Measurements from ENCODE around the gene MYRF. TPM values are rescaled to one million over a fixed set of nuclear protein-coding genes. Genes with fewer than 3 reads are reported as not detected.

Gene MYRF
- total RNA-seq, 3 donors from 2014 or later (not counting 1 experiment from before 2014, with no cell fraction given), result 4.9 to 15.3 (median 7.3) TPM

DNA sequence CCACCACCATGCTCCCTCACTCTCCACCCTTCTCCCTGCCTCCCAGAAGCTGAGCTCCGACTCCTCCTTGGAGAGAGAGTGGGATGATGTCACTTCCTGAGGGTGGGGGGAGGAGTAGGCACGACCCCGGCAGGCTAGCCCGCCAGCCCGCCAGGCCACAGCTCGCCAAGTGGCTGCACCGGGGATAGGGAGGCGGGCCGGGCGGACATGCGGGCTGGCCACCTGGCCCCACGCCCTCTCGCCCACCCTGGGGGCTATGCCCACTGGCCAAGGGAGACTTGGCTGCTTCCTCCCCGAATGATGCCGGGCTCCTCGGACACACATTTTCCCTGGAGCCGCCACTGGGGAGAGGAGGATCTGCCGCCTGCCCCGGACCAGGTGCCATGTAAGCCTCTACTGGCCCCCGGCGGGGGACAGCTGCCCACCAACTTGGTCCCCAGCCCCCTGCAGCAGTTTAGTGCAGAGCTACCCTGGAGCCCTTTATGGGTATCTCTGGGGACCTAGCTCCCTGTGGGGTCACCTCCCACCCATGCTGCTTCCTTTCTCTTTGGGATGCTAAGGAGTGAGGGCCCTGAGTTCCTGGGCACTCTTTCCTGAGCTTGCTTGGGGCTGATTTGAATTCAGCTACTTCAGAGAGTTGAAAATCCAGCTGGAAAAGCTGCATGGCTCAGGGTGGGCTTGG is 33.7 kb upstream of the MYRF start:
- H3K4me1 ChIP-seq (ENCODE audit: control insufficient read depth, insufficient read depth, low read length), result no peaks in the 10 kb centered on the region
- no peaks in the 10 kb centered on the region for H3K36me3 ChIP-seq (ENCODE audit: control insufficient read depth, insufficient read depth, low read length)
- no peak for TF ChIP-seq CTCF (IDR thresholded peaks at IDR 0.05)
- DNase-seq, result no peak
- H3K27me3 Mint-ChIP-seq (ENCODE audit: low read depth in 2 of 2), result peaks cover 6 to 7% of the 10 kb centered on the region in 2 donors
- no peaks in the 10 kb centered on the region for H3K36me3 Mint-ChIP-seq
- intact Hi-C loops (cut with micrococcal nuclease), result no loop called here
- no peak overlapping the region for H3K4me3 Mint-ChIP-seq
- H3K4me1 Mint-ChIP-seq, result peaks cover 10 to 17% of the 10 kb centered on the region in 2 donors
- H3K9me3 ChIP-seq (ENCODE audit: control insufficient read depth, insufficient read depth, low read length), result no peaks in the 10 kb centered on the region
- H3K4me3 ChIP-seq (ENCODE audit: low read length), result no peak overlapping the region
- ATAC-seq, result no peak
- H3K27ac ChIP-seq (ENCODE audit: low read length), result no peak overlapping the region
- WGBS (ENCODE audit: insufficient coverage), result 76% methylated on average over 20 of the region's 21 CpGs
- H3K27ac Mint-ChIP-seq, result no peak overlapping the region
- H3K9me3 Mint-ChIP-seq, result no peaks in the 10 kb centered on the region
- H3K27me3 ChIP-seq (ENCODE audit: control insufficient read depth, insufficient read depth, low read length), result no peaks in the 10 kb centered on the region

- 95% methylated on average over 12 of the region's 12 CpGs for WGBS (ENCODE audit: insufficient coverage)
- no peaks in the 10 kb centered on the region for H3K27me3 ChIP-seq (ENCODE audit: control insufficient read depth, insufficient read depth, low read length)
- no peak overlapping the region for H3K4me3 Mint-ChIP-seq
Measured at GRCh38 chr11:61719978-61720377, 32.5 kb upstream of the MYRF start.

GRCh38 chr11:61720597-61720996 is 31.8 kb upstream of the MYRF start:
- H3K27me3 Mint-ChIP-seq (ENCODE audit: low read depth in 2 of 2), result peaks cover 6 to 7% of the 10 kb centered on the region in 2 donors
- no peaks in the 10 kb centered on the region for H3K9me3 Mint-ChIP-seq
- no peak overlapping the region for H3K27ac ChIP-seq (ENCODE audit: low read length)
- DNase-seq (no peak), ATAC-seq (no peak)
- no peaks in the 10 kb centered on the region for H3K36me3 Mint-ChIP-seq
- H3K27me3 ChIP-seq (ENCODE audit: control insufficient read depth, insufficient read depth, low read length), result no peaks in the 10 kb centered on the region
- no peak overlapping the region for H3K4me3 ChIP-seq (ENCODE audit: low read length)
- H3K27ac Mint-ChIP-seq, result no peak overlapping the region
- H3K4me3 Mint-ChIP-seq, result no peak overlapping the region
- 93% methylated on average over 20 of the region's 20 CpGs for whole genome bisulfite sequencing (ENCODE audit: insufficient coverage)
- no peaks in the 10 kb centered on the region for H3K36me3 ChIP-seq (ENCODE audit: control insufficient read depth, insufficient read depth, low read length)
- intact Hi-C loops (cut with micrococcal nuclease), result no loop called here
- TF ChIP-seq CTCF (IDR thresholded peaks at IDR 0.05), result no peak
- no peaks in the 10 kb centered on the region for H3K4me1 ChIP-seq (ENCODE audit: control insufficient read depth, insufficient read depth, low read length)
- no peaks in the 10 kb centered on the region for H3K9me3 ChIP-seq (ENCODE audit: control insufficient read depth, insufficient read depth, low read length)
- peaks cover 10 to 16% of the 10 kb centered on the region in 2 donors for H3K4me1 Mint-ChIP-seq

More at GRCh38 chr11:61719978-61720377, 32.5 kb upstream of the MYRF start:
- H3K4me1 ChIP-seq (ENCODE audit: control insufficient read depth, insufficient read depth, low read length), result no peaks in the 10 kb centered on the region
- peaks cover 10 to 17% of the 10 kb centered on the region in 2 donors for H3K4me1 Mint-ChIP-seq
- no peak for TF ChIP-seq CTCF (IDR thresholded peaks at IDR 0.05)
- H3K27ac ChIP-seq (ENCODE audit: low read length), result no peak overlapping the region
- H3K27me3 Mint-ChIP-seq (ENCODE audit: low read depth in 2 of 2), result peaks cover 6 to 7% of the 10 kb centered on the region in 2 donors
- ATAC-seq (no peak), DNase-seq (no peak)
- no peak overlapping the region for H3K4me3 ChIP-seq (ENCODE audit: low read length)
- intact Hi-C loops (cut with micrococcal nuclease), result no loop called here
- no peaks in the 10 kb centered on the region for H3K36me3 Mint-ChIP-seq
- no peak overlapping the region for H3K27ac Mint-ChIP-seq
- no peaks in the 10 kb centered on the region for H3K9me3 ChIP-seq (ENCODE audit: control insufficient read depth, insufficient read depth, low read length)
- H3K36me3 ChIP-seq (ENCODE audit: control insufficient read depth, insufficient read depth, low read length), result no peaks in the 10 kb centered on the region
- no peaks in the 10 kb centered on the region for H3K9me3 Mint-ChIP-seq

GRCh38 chr11:61724437-61724836 is 28.0 kb upstream of the MYRF start:
- no peaks in the 10 kb centered on the region for H3K36me3 Mint-ChIP-seq
- Histone ChIP-seq H3K36me3 (ENCODE audit: control insufficient read depth, insufficient read depth, low read length) (no peaks in the 10 kb centered on the region), H3K27ac (ENCODE audit: low read length) (no peak overlapping the region), H3K27me3 (ENCODE audit: control insufficient read depth, insufficient read depth, low read length) (no peaks in the 10 kb centered on the region), H3K9me3 (ENCODE audit: control insufficient read depth, insufficient read depth, low read length) (no peaks in the 10 kb centered on the region), H3K4me1 (ENCODE audit: control insufficient read depth, insufficient read depth, low read length) (no peaks in the 10 kb centered on the region), H3K4me3 (ENCODE audit: low read length) (no peak overlapping the region)
- no peak for TF ChIP-seq CTCF (IDR thresholded peaks at IDR 0.05)
- no peak overlapping the region for H3K27ac Mint-ChIP-seq
- intact Hi-C loops (cut with micrococcal nuclease), result no loop called here
- H3K27me3 Mint-ChIP-seq (ENCODE audit: low read depth in 2 of 2), result peaks cover 0 to 4% of the 10 kb centered on the region in 2 donors
- peaks cover 10 to 14% of the 10 kb centered on the region in 2 donors for H3K4me1 Mint-ChIP-seq
- no peak for ATAC-seq
- H3K4me3 Mint-ChIP-seq, result no peak overlapping the region
- DNase-seq, result no peak
- 92% methylated on average over 9 of the region's 9 CpGs for WGBS (ENCODE audit: insufficient coverage)
- H3K9me3 Mint-ChIP-seq, result no peaks in the 10 kb centered on the region
